IPS-NIHi7 (cell line): ENCODE data around the gene TPR.
"Not testable (repeated sequence)": the region's sequence is repeated elsewhere in the genome, so short reads cannot be mapped to it uniquely, and the experiment has no call there.

Experiments
- DNase-seq: peaks from one replicate; pipeline ENCODE4 v3.0.0; 2012; ENCODE audit warnings: mixed read lengths; ENCODE audit errors: extremely low spot score

TPR gene

GRCh38 chr1:186375152-186375928 lies at the start of gene TPR, which contains the start of gene ODR4:
Gene TPR (minus strand): TSS chr1:186375253. CDS start chr1:186375028, 225 bp downstream.
Gene ODR4 (plus strand): TSS chr1:186375838. CDS start chr1:186379786, 3,948 bp downstream.
- peak; percentile 91 for DNase-seq

- no peak for DNase-seq
These were observed 49.5 kb upstream of the TPR start for GRCh38 chr1:186424539-186424938.

- DNase-seq = no peak
These were observed 46.4 kb upstream of the TPR start for GRCh38 chr1:186421446-186421845.

GRCh38 chr1:186420923-186421322 lies 45.9 kb upstream of the TPR start:
- no peak for DNase-seq

GRCh38 chr1:186420311-186420710 lies 45.3 kb upstream of the TPR start:
- no peak for DNase-seq

GRCh38 chr1:186418503-186418902 lies 43.5 kb upstream of the TPR start:
- DNase-seq = no peak

- DNase-seq = no peak
These were observed 38.3 kb upstream of the TPR start for GRCh38 chr1:186413319-186413718.

GRCh38 chr1:186409091-186409490 lies 34.0 kb upstream of the TPR start:
- no peak for DNase-seq

GRCh38 chr1:186404454-186405051 lies 29.5 kb upstream of the TPR start:
- DNase-seq = peak; percentile 28

GRCh38 chr1:186403632-186404031 lies 28.6 kb upstream of the TPR start:
- DNase-seq = no peak

GRCh38 chr1:186401446-186401845 lies 26.4 kb upstream of the TPR start:
- DNase-seq = not testable (repeated sequence)

- not testable (repeated sequence) for DNase-seq
These were observed 17.7 kb upstream of the TPR start for GRCh38 chr1:186392711-186393110.

GRCh38 chr1:186391841-186392240 lies 16.8 kb upstream of the TPR start:
- no peak for DNase-seq

GRCh38 chr1:186390925-186391324 lies 15.9 kb upstream of the TPR start:
- no peak for DNase-seq

GRCh38 chr1:186386725-186387383 lies 11.8 kb upstream of the TPR start:
- no peak for DNase-seq

- DNase-seq = no peak
These were observed 871 bp upstream of the TPR start for GRCh38 chr1:186375929-186376319.

- peak; percentile 20 for DNase-seq
These were observed 526 bp downstream of the TPR start for GRCh38 chr1:186374303-186375151.

GRCh38 chr1:186347837-186348691 lies 27.0 kb downstream of the TPR start:
- not testable (repeated sequence) for DNase-seq

- no peak for DNase-seq
These were observed 34.3 kb downstream of the TPR start for GRCh38 chr1:186340772-186341171.

- DNase-seq = no peak
These were observed 37.5 kb downstream of the TPR start for GRCh38 chr1:186337554-186337953.

GRCh38 chr1:186330758-186331157 lies 44.3 kb downstream of the TPR start:
- no peak for DNase-seq
